ENCODE results near the gene CAVIN1. TPM values are rescaled to one million over a fixed set of nuclear protein-coding genes. Genes with fewer than 3 reads are reported as not detected.

CAVIN1 gene
- total RNA-seq, 4 donors from 2014 or later: 615 to 1,266 (median 897) TPM

DNA sequence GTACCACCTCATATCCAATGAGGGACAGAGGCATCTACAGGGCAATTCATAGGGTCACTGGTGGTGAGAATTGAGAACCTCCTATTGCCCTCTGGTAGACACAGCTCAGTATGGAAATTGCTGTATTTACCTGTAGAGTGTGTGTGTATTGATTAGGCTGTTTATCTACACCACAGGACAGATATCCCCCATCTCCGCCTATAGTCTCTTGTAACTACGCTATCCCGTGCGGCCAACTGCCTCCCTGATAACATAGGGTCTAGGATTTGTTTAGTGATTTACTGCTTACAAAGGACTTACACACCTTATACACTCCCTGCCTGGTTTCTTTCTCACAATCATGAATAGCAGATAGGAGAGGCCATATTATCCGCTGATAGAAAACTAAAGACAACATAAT lies 33.2 kb downstream of the CAVIN1 start:
- H3K4me1 ChIP-seq: peaks cover 0 to 36% (median 14%) of the 10 kb centered on the region in 3 donors
- H3K36me3 ChIP-seq: no peaks in the 10 kb centered on the region
- H3K9me3 ChIP-seq: no peaks in the 10 kb centered on the region
- H3K27me3 ChIP-seq: no peaks in the 10 kb centered on the region
- no peak overlapping the region for H3K4me3 ChIP-seq
- ATAC-seq: no peak
- H3K27ac ChIP-seq: peak overlapping the region; percentile 83 to 100 (median 99)
- TF ChIP-seq EP300 (IDR thresholded peaks at IDR 0.05): no peak
- WGBS, 2 donors (ENCODE audit: low coverage in 1 of 2): 90 to 100% methylated on average over 4 to 5 of the region's 5 CpGs

GRCh38 chr17:42389135-42389417 lies 34.0 kb downstream of the CAVIN1 start:
- Histone ChIP-seq H3K27ac (peak overlapping the region; percentile 83 to 100 (median 99)), H3K9me3 (no peaks in the 10 kb centered on the region), H3K4me3 (peak overlapping the region; percentile 34 to 51), H3K36me3 (no peaks in the 10 kb centered on the region), H3K27me3 (no peaks in the 10 kb centered on the region), H3K4me1 (peaks cover 0 to 44% (median 14%) of the 10 kb centered on the region in 3 donors)
- no peak for ATAC-seq
- TF ChIP-seq POLR2A (IDR thresholded peaks at IDR 0.05): no peak
- no peak for TF ChIP-seq POLR2AphosphoS5 (IDR thresholded peaks at IDR 0.05)
- TF ChIP-seq, protein P1, sequence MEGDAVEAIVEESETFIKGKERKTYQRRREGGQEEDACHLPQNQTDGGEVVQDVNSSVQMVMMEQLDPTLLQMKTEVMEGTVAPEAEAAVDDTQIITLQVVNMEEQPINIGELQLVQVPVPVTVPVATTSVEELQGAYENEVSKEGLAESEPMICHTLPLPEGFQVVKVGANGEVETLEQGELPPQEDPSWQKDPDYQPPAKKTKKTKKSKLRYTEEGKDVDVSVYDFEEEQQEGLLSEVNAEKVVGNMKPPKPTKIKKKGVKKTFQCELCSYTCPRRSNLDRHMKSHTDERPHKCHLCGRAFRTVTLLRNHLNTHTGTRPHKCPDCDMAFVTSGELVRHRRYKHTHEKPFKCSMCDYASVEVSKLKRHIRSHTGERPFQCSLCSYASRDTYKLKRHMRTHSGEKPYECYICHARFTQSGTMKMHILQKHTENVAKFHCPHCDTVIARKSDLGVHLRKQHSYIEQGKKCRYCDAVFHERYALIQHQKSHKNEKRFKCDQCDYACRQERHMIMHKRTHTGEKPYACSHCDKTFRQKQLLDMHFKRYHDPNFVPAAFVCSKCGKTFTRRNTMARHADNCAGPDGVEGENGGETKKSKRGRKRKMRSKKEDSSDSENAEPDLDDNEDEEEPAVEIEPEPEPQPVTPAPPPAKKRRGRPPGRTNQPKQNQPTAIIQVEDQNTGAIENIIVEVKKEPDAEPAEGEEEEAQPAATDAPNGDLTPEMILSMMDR (IDR thresholded peaks at IDR 0.05): no peak
- no peak for TF ChIP-seq EP300 (IDR thresholded peaks at IDR 0.05)
- WGBS, 2 donors (ENCODE audit: low coverage in 1 of 2): 1 to 2% methylated on average over 6 to 11 of the region's 11 CpGs

- H3K36me3 ChIP-seq: no peaks in the 10 kb centered on the region
- no peaks in the 10 kb centered on the region for H3K27me3 ChIP-seq
- 0% methylated on average over 1 to 4 of the region's 44 CpGs for WGBS, 2 donors (ENCODE audit: low coverage in 1 of 2)
- H3K4me1 ChIP-seq: peaks cover 0 to 49% (median 14%) of the 10 kb centered on the region in 3 donors
- H3K4me3 ChIP-seq: peak within 1 kb of the TSS; percentile 77 to 85
- ATAC-seq: peak; percentile 96
- H3K9me3 ChIP-seq: no peaks in the 10 kb centered on the region
- peak within 1 kb of the TSS; percentile 94 to 100 (median 100) for H3K27ac ChIP-seq
- TF ChIP-seq, protein P1 (IDR thresholded peaks at IDR 0.05): peak in 3 of 4 experiments; percentile 7 to 31 (median 24)
- TF ChIP-seq POLR2AphosphoS5 (IDR thresholded peaks at IDR 0.05) (peak; percentile 97), EP300 (IDR thresholded peaks at IDR 0.05) (peak; percentile 89), POLR2A (IDR thresholded peaks at IDR 0.05) (peak; percentile 93 to 95)
Measured at GRCh38 chr17:42388381-42389134, 34.5 kb downstream of the CAVIN1 start, which contains the start of gene STAT3. TSS of gene STAT3 (minus strand) at chr17:42388442. CDS start at chr17:42348516, 39,926 bp downstream.

DNA sequence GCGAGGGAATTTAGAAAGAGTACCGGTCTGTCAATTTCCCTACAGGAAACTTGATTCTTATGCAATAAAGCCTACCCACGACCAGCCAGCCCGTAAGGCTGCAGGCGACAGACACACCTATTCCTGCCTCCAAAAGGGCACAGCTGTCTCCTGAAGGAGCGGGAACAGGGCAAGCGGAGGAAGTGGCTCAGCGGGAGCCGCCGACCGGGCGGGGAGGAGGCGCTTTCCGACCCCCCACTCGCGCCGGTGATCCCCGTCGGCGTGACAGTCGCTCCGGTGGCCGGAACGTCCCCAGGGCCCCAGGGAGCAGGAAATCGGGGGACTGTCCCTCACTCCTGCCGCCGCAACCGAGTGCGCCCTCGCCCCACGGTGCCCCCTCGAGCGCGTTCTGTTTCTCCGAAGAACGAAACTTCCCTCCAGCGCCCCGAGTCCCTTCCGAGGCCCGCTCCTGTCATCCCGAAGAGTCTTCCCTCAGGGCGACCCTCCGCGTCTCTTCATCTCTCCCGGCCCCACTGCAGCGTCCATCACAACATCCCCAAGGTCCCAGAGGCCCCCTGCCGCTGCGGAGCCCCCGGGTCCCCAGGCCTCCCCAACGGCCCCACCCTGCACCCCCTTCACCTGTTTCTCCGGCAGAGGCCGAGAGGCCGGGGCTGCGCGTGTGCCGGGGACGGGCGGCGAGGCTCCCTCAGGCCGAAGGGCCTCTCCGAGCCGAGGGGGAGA lies 35.2 kb downstream of the CAVIN1 start:
- 0% methylated on average over 9 of the region's 62 CpGs; no CpG with 5 or more reads in 1 of the 2 donors for WGBS, 2 donors (ENCODE audit: low coverage in 1 of 2)
- Histone ChIP-seq H3K4me1 (peaks cover 0 to 57% (median 14%) of the 10 kb centered on the region in 3 donors), H3K36me3 (no peaks in the 10 kb centered on the region), H3K9me3 (no peaks in the 10 kb centered on the region), H3K4me3 (peak overlapping the region; percentile 77 to 85), H3K27me3 (no peaks in the 10 kb centered on the region), H3K27ac (peak overlapping the region; percentile 94 to 100 (median 100))
- TF ChIP-seq POLR2AphosphoS5 (IDR thresholded peaks at IDR 0.05): no peak
- TF ChIP-seq POLR2A (IDR thresholded peaks at IDR 0.05): peak; percentile 25 to 47
- peak; percentile 13 for ATAC-seq

GRCh38 chr17:42386777-42387657 lies 36.0 kb downstream of the CAVIN1 start:
- ATAC-seq: no peak
- peaks cover 0 to 65% (median 14%) of the 10 kb centered on the region in 3 donors for H3K4me1 ChIP-seq
- TF ChIP-seq POLR2A (IDR thresholded peaks at IDR 0.05) (no peak), POLR2AphosphoS5 (IDR thresholded peaks at IDR 0.05) (peak; percentile 90)
- H3K9me3 ChIP-seq: no peaks in the 10 kb centered on the region
- H3K36me3 ChIP-seq: no peaks in the 10 kb centered on the region
- WGBS, 2 donors (ENCODE audit: low coverage in 1 of 2): 0% methylated on average over 5 to 8 of the region's 8 CpGs
- no peaks in the 10 kb centered on the region for H3K27me3 ChIP-seq
- H3K4me3 ChIP-seq: peak overlapping the region; percentile 77 to 85
- peak overlapping the region; percentile 94 to 100 (median 100) for H3K27ac ChIP-seq

DNA sequence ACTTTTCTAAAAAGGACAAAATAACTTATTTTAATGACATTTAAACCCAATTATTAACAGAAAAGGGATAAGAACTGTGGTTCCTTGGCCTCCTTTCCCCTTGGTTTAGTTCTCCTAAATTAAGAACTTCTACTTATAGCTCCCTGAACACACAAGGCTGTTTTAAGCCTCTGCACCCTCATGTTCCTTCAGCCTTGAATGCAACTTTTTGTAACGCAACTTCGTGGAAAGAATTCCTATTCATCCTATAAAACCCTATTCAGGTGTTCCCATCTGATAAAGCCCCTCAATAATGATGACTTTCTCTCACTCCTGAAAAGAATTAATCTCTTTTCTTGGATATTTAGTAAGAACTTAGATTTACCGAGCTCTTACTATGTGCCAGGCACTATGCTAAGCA lies 41.2 kb downstream of the CAVIN1 start:
- Histone ChIP-seq H3K4me3 (no peak overlapping the region), H3K9me3 (no peaks in the 10 kb centered on the region), H3K27ac (peak overlapping the region in 3 of 4 donors; percentile 43 to 79 (median 76)), H3K27me3 (no peaks in the 10 kb centered on the region), H3K4me1 (peaks cover 0 to 100% (median 18%) of the 10 kb centered on the region in 3 donors), H3K36me3 (peaks cover 0 to 7% of the 10 kb centered on the region in 2 donors)
- TF ChIP-seq POLR2A (IDR thresholded peaks at IDR 0.05): no peak
- TF ChIP-seq, protein P1 (IDR thresholded peaks at IDR 0.05): no peak
- TF ChIP-seq EP300 (IDR thresholded peaks at IDR 0.05): no peak
- TF ChIP-seq POLR2AphosphoS5 (IDR thresholded peaks at IDR 0.05): no peak
- 42 to 67% methylated on average over 3 of the region's 3 CpGs for WGBS, 2 donors (ENCODE audit: low coverage in 1 of 2)
- ATAC-seq: no peak
